H1 (cell line): ENCODE measurements around the gene CFAP157. TPM values are rescaled to one million over a fixed set of nuclear protein-coding genes. Genes with fewer than 3 reads are reported as not detected.

Experiments used
- CHD7 ChIP-seq: fragments of 300-600 bp; sonication (generic); IDR thresholded peaks from 2 replicates; pipeline ENCODE4 v1.7.1; 2012; ENCODE audit warnings: low read length, moderate library complexity, mild to moderate bottlenecking, inconsistent platforms; ENCODE audit not compliant: insufficient replicate concordance
- EGR1 ChIP-seq: IDR thresholded peaks from 2 replicates; pipeline ENCODE4 v1.6.1; 2011; ENCODE audit warnings: low read depth, low read length, borderline replicate concordance
- RBBP5 ChIP-seq: IDR thresholded peaks from 2 replicates; pipeline ENCODE4 v1.7.1; 2012; ENCODE audit warnings: low read depth, mild to moderate bottlenecking, inconsistent platforms, low read length, moderate library complexity, borderline replicate concordance
- RFX5 ChIP-seq: IDR thresholded peaks from 2 replicates; pipeline ENCODE4 v1.6.1; 2011; ENCODE audit warnings: low read depth, low read length, improper control_type of control experiment, borderline replicate concordance
- SRF ChIP-seq: IDR thresholded peaks from 2 replicates; pipeline ENCODE4 v1.6.1; 2011; ENCODE audit warnings: mild to moderate bottlenecking, low read depth, low read length, moderate library complexity
- polyA plus RNA-seq, 7 experiments: library from polyadenylated mRNA; depleted of rRNA in 3 of 7; stranded (reverse) in 5 of 7; unstranded in 2 of 7; fragments of >200 nt in 5 of 7; fragments of 200-250 nt in 2 of 7; gene quantifications; 1 replicate in 5 of 7; 2 replicates in 1 of 7; 4 replicates in 1 of 7; pipeline versions ENCODE4 v1.2.1 to v1.2.3, GENCODE V29; 2011 to 2013; ENCODE audit warnings: missing spikeins in 2 of 7, mixed read lengths in 2 of 7
- total RNA-seq: library from RNA; stranded (reverse); fragmentation: NEBNext Ultra II Directional; extraction: Animal tissue kit (Norgen Biotek cat#: 25700); gene quantifications from 2 replicates; pipeline ENCODE4 v1.2.1, GENCODE V29; 2021

The CFAP157 gene
- total and polyA plus RNA-seq, 2 of the 8 experiments (the other 6 are each of a cell fraction or from before 2014, with no cell fraction given) = not detected

- TF ChIP-seq CHD7 (no peak), RBBP5 (no peak), SRF (no peak), EGR1 (no peak), RFX5 (no peak)
Observed at GRCh38 chr9:127664678-127665507, 41.9 kb upstream of the CFAP157 start (continued).
